Kidney epithelial cell (primary cell): ENCODE results near the gene TUG1. TPM values are rescaled to one million over a fixed set of nuclear protein-coding genes. Genes with fewer than 3 reads are reported as not detected.

Source experiments
- DNase-seq: peaks from one replicate; pipeline ENCODE4 v3.0.0-alpha.2; 2010; ENCODE audit warnings: low read depth
- H3K27me3 ChIP-seq: 2 replicates; pipeline ENCODE4 v1.6.0; 2011; ENCODE audit warnings: low read length; ENCODE audit not compliant: control insufficient read depth, insufficient read depth
- H3K36me3 ChIP-seq: 2 replicates; pipeline ENCODE4 v1.5.1; 2011; ENCODE audit warnings: low read length; ENCODE audit not compliant: control insufficient read depth, insufficient read depth
- H3K4me3 ChIP-seq: 2 replicates; pipeline ENCODE4 v1.5.1; 2011; ENCODE audit warnings: low read depth, mild to moderate bottlenecking, control low read depth, low read length
- total RNA-seq: library from RNA; depleted of rRNA; stranded (reverse); fragments of >200 nt; gene quantifications from 2 replicates; pipeline ENCODE4 v1.2.3, GENCODE V29; 2015
- TF ChIP-seq, protein P1 (sequence below): IDR thresholded peaks from 2 replicates; pipeline ENCODE4 v1.5.1; 2011; ENCODE audit warnings: mild to moderate bottlenecking, moderate library complexity, low read length, control low read depth, inconsistent platforms; ENCODE audit not compliant: insufficient read depth, poor library complexity, severe bottlenecking

TUG1 gene
- total RNA-seq, 1 donor from 2014 or later, result 68.7 TPM

DNA sequence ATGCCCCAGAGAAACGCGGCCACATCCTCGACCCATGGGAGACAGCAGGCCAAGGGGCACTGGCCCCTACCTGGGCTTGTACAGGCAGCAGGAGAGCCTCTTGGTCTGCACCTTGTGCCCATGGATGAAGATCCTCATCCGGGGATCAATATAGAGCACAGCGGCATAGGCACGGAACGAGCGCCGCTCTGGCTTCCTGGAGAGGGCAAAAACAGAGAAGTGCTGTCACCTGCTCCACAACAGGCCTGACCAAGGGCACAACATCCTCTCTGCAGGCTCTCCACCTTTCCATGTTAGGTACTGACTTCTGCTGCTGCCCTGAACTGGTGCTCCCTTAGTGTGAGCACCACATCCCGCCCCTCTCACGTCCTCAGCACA, 27.7 kb upstream of the TUG1 start:
- Histone ChIP-seq H3K27me3 (no peaks in the 10 kb centered on the region), H3K4me3 (no peak overlapping the region), H3K36me3 (peaks cover 1% of the 10 kb centered on the region)
- DNase-seq, result no peak
- TF ChIP-seq, protein P1, sequence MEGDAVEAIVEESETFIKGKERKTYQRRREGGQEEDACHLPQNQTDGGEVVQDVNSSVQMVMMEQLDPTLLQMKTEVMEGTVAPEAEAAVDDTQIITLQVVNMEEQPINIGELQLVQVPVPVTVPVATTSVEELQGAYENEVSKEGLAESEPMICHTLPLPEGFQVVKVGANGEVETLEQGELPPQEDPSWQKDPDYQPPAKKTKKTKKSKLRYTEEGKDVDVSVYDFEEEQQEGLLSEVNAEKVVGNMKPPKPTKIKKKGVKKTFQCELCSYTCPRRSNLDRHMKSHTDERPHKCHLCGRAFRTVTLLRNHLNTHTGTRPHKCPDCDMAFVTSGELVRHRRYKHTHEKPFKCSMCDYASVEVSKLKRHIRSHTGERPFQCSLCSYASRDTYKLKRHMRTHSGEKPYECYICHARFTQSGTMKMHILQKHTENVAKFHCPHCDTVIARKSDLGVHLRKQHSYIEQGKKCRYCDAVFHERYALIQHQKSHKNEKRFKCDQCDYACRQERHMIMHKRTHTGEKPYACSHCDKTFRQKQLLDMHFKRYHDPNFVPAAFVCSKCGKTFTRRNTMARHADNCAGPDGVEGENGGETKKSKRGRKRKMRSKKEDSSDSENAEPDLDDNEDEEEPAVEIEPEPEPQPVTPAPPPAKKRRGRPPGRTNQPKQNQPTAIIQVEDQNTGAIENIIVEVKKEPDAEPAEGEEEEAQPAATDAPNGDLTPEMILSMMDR, result no peak

DNA sequence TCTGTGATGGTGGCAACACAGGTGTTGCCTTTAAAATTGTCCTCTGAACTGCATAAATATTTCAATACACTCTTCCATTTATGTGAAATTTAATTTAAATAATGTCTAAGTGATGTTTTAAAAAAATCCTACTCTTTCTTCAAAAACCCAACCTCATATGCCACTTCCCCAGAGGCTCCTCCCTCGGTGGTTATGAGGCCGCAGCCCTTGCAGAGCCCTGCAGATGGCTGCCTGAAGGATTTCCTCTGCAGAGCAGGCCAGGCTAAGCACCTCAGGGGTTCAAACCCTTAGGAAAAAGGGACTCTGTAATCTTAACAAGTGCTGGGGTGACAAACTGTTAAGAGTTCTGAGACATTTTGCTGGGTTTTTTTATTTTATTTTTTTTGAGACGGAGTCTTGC, 25.7 kb upstream of the TUG1 start:
- no peaks in the 10 kb centered on the region for H3K36me3 ChIP-seq
- H3K27me3 ChIP-seq, result no peaks in the 10 kb centered on the region
- H3K4me3 ChIP-seq, result no peak overlapping the region
- DNase-seq, result no peak
- TF ChIP-seq, protein P1, result no peak

DNA sequence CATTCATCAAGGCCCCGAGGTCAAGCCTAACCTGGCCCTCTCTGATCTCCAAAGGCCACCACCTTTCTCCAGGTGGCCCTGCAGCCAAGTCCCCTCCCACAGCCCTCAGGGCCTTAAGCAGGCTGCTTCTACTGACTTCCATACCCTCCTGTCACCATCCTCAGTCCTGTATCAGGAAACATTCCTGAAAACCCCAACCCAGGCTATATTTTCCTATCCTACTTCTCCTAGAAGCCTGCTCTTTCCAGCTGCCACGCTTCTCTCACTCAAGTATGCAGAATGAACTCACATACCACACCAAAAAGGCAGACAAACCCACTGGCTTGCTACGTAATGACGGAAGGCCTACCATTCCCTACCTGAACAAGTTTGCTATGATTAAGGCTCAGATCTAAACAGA, 24.1 kb upstream of the TUG1 start:
- Histone ChIP-seq H3K36me3 (peaks cover 2% of the 10 kb centered on the region), H3K27me3 (no peaks in the 10 kb centered on the region), H3K4me3 (no peak overlapping the region)
- TF ChIP-seq, protein P1, result no peak
- no peak for DNase-seq

DNA sequence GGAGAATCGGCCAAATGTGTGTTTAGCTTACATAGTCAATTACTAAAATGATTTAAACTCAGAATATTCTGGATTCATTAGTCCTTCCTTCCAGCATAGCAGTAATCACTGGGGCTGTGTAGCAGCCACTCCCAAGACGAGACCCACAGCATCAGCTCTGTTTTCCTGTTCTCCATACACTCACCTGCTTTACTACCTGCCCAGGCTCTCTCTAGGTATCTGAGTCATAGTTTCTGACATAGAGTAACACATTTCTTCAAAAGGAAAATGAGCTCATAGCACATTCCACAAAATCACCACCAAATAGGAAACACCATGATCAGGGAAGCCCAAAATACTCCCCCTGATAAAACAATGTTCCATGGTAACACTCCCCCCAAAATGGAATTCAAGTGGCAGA, 23.4 kb upstream of the TUG1 start:
- H3K36me3 ChIP-seq, result peaks cover 2% of the 10 kb centered on the region
- no peak for DNase-seq
- TF ChIP-seq, protein P1, result no peak
- no peaks in the 10 kb centered on the region for H3K27me3 ChIP-seq
- no peak overlapping the region for H3K4me3 ChIP-seq

DNA sequence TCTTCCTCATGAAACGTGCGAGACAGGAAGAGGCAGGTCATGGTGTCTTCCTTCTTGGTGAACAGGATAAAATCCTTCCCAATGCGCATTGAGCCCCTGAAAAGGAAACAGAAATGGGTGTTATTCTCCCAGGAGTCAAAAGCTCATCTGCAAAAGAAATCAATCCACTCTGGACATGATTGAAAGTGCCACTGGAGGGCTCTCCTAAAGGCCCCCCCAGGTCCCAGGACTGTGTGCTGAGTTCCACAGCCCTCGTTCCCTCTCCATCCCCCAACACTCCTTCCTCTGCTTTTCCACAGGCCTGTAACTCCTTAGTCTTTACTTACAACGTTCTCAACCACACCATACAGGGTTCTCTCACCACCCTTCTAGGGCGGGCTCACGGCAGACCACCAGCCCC, 22.7 kb upstream of the TUG1 start:
- DNase-seq, result no peak
- TF ChIP-seq, protein P1, result no peak
- Histone ChIP-seq H3K36me3 (peaks cover 2% of the 10 kb centered on the region), H3K27me3 (no peaks in the 10 kb centered on the region), H3K4me3 (no peak overlapping the region)

DNA sequence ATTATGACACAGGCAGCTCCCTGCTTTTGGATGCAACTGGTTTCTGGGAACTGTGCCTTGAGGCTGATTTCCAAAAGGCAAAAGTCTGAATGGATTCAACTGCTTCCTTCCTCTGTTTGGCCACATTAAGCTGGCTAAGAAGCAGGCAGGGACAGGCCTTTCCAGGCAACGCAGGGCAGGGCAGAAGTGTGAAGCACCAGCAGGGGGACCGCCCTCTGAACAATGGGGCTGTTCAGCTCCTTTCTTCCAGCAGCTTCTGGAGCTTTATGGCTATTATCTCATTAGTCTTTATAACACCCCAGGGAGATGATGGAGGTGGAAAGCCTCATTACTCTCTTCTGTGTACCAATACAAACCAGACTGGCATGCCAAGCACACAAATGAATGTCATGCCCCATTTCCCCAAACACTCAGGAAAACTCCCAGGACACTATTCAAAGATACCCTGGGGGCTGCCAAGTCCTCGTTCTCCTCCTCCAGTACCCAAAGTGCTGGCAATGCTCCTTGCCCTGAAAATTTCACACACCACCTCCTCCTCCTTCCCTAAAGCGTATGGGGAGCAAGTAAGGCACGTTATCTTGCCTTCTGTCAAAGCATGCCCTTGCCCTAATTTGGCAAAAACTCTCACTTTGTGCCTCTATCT, 21.8 kb upstream of the TUG1 start:
- TF ChIP-seq, protein P1, result no peak
- Histone ChIP-seq H3K4me3 (no peak overlapping the region), H3K36me3 (peaks cover 2% of the 10 kb centered on the region), H3K27me3 (no peaks in the 10 kb centered on the region)
- DNase-seq, result no peak
